HepG2 (cell line): ENCODE data around the gene SOST. TPM values are rescaled to one million over a fixed set of nuclear protein-coding genes. Genes with fewer than 3 reads are reported as not detected.
A peak's percentile ranks its signal among the peaks of the same experiment; 100 is the strongest.

Experiments used
- ATRX ChIP-seq: sonication (generic); formaldehyde crosslinking; IDR thresholded peaks from 2 replicates; pipeline ENCODE4 v1.4.0; 2020; ENCODE audit warnings: missing genetic modification reagents, borderline replicate concordance
- CHD2 ChIP-seq: IDR thresholded peaks from 2 replicates; pipeline ENCODE4 v1.6.1; 2011; ENCODE audit warnings: low read depth, low read length, improper control_type of control experiment
- DMAP1 ChIP-seq: IDR thresholded peaks from 2 replicates; pipeline ENCODE4 v1.6.1; 2016
- FOXJ3 ChIP-seq: sonication (generic); formaldehyde crosslinking; IDR thresholded peaks from 2 replicates; pipeline ENCODE4 v1.4.0; 2020; ENCODE audit warnings: missing genetic modification reagents, mild to moderate bottlenecking, borderline replicate concordance
- FOXO1 ChIP-seq: sonication (generic); formaldehyde crosslinking; IDR thresholded peaks from 2 replicates; pipeline ENCODE4 v1.4.0; 2020; ENCODE audit warnings: missing genetic modification reagents
- GATAD1 ChIP-seq: IDR thresholded peaks from 2 replicates; pipeline ENCODE4 v1.6.1; 2016; ENCODE audit warnings: missing genetic modification reagents, missing compliant biosample characterization
- GLI4 ChIP-seq: sonication (generic); formaldehyde crosslinking; IDR thresholded peaks from 2 replicates; pipeline ENCODE4 v1.5.1; 2020; ENCODE audit warnings: missing genetic modification reagents, mild to moderate bottlenecking, moderate library complexity, borderline replicate concordance
- HNRNPL ChIP-seq: fragments of 200-400 bp; formaldehyde crosslinking; IDR thresholded peaks from 2 replicates; pipeline ENCODE4 v1.6.1; 2017; ENCODE audit warnings: mild to moderate bottlenecking, low read depth, low read length
- MLLT10 ChIP-seq: sonication (generic); formaldehyde crosslinking; IDR thresholded peaks from 2 replicates; pipeline ENCODE4 v1.4.0; 2020; ENCODE audit warnings: missing genetic modification reagents
- RFX1 ChIP-seq: fragments of 450-650 bp; IDR thresholded peaks from 2 replicates; pipeline ENCODE4 v1.6.1; 2017
- SALL2 ChIP-seq: sonication (generic); formaldehyde crosslinking; IDR thresholded peaks from 2 replicates; pipeline ENCODE4 v1.8.1; 2023; ENCODE audit warnings: mild to moderate bottlenecking, missing genetic modification reagents, inconsistent platforms
- SIX4 ChIP-seq: sonication (generic); formaldehyde crosslinking; IDR thresholded peaks from 2 replicates; pipeline ENCODE4 v1.4.0; 2020; ENCODE audit warnings: missing genetic modification reagents
- SNAPC2 ChIP-seq: sonication (generic); formaldehyde crosslinking; IDR thresholded peaks from 2 replicates; pipeline ENCODE4 v1.8.1; 2022; ENCODE audit warnings: mild to moderate bottlenecking, missing genetic modification reagents
- ZBTB1 ChIP-seq: sonication (generic); formaldehyde crosslinking; IDR thresholded peaks from 2 replicates; pipeline ENCODE4 v1.4.0; 2020; ENCODE audit warnings: missing genetic modification reagents, borderline replicate concordance
- ZC3H4 ChIP-seq: sonication (generic); formaldehyde crosslinking; IDR thresholded peaks from 2 replicates; pipeline ENCODE4 v1.4.0; 2020; ENCODE audit warnings: missing genetic modification reagents, borderline replicate concordance
- ZFP62 ChIP-seq: sonication (generic); formaldehyde crosslinking; IDR thresholded peaks from 2 replicates; pipeline ENCODE4 v1.4.0; 2020; ENCODE audit warnings: missing genetic modification reagents
- ZNF10 ChIP-seq: sonication (generic); formaldehyde crosslinking; IDR thresholded peaks from 2 replicates; pipeline ENCODE4 v1.4.0; 2020; ENCODE audit warnings: mild to moderate bottlenecking, low read depth, missing genetic modification reagents, borderline replicate concordance
- ZNF17 ChIP-seq: sonication (generic); formaldehyde crosslinking; IDR thresholded peaks from 2 replicates; pipeline ENCODE4 v1.5.0; 2020; ENCODE audit warnings: mild to moderate bottlenecking, missing genetic modification reagents
- ZNF205 ChIP-seq: IDR thresholded peaks from 2 replicates; pipeline ENCODE4 v1.6.1; 2018; ENCODE audit warnings: missing biosample characterization, missing genetic modification reagents
- ZNF350 ChIP-seq: sonication (generic); formaldehyde crosslinking; IDR thresholded peaks from 2 replicates; pipeline ENCODE4 v1.4.0; 2020; ENCODE audit warnings: mild to moderate bottlenecking, low read depth, missing genetic modification reagents, borderline replicate concordance
- ZNF563 ChIP-seq: sonication (generic); formaldehyde crosslinking; IDR thresholded peaks from 2 replicates; pipeline ENCODE4 v1.8.0; 2022; ENCODE audit warnings: mild to moderate bottlenecking, moderate library complexity, missing genetic modification reagents
- ZNF577 ChIP-seq: sonication (generic); formaldehyde crosslinking; IDR thresholded peaks from 2 replicates; pipeline ENCODE4 v1.4.0; 2020; ENCODE audit warnings: mild to moderate bottlenecking, low read depth, missing genetic modification reagents, borderline replicate concordance
- ZNF746 ChIP-seq: sonication (generic); formaldehyde crosslinking; IDR thresholded peaks from 2 replicates; pipeline ENCODE4 v1.8.0; 2022; ENCODE audit warnings: mild to moderate bottlenecking, missing genetic modification reagents
- ZNF772 ChIP-seq: sonication (generic); formaldehyde crosslinking; IDR thresholded peaks from 2 replicates; pipeline ENCODE4 v1.5.0; 2020; ENCODE audit warnings: mild to moderate bottlenecking, missing genetic modification reagents
- polyA plus RNA-seq, 8 experiments: library from polyadenylated mRNA; depleted of rRNA in 3 of 8; stranded (reverse) in 7 of 8; unstranded in 1 of 8; fragments of >200 nt; fragmentation: Illumina TruSeq in 4 of 8; extraction: Trizol in 4 of 8; gene quantifications; 2 replicates each; pipeline versions ENCODE4 v1.2.1 to v1.2.3, GENCODE V29; 2011 to 2016; ENCODE audit warnings: low read depth in 4 of 8, missing spikeins in 1 of 8, mixed read lengths in 1 of 8; ENCODE audit not compliant: insufficient read depth in 1 of 8
- total RNA-seq, 5 experiments: library from RNA; depleted of rRNA; stranded (reverse); fragments of >200 nt; fragmentation: Illumina TruSeq; extraction: Trizol; gene quantifications; 2 replicates each; pipeline ENCODE4 v1.2.3, GENCODE V29; 2016; ENCODE audit warnings: low read depth in 1 of 5
- TF ChIP-seq, protein P1 (sequence below): sonication (generic); formaldehyde crosslinking; IDR thresholded peaks from 2 replicates; pipeline ENCODE4 v1.8.0; 2022; ENCODE audit warnings: missing genetic modification reagents, mild to moderate bottlenecking, moderate library complexity, borderline replicate concordance
- TF ChIP-seq, protein P2 (sequence below): sonication (generic); formaldehyde crosslinking; IDR thresholded peaks from 2 replicates; pipeline ENCODE4 v1.5.1; 2020; ENCODE audit warnings: mild to moderate bottlenecking, missing genetic modification reagents, borderline replicate concordance
- TF ChIP-seq, protein P3 (sequence below): sonication (generic); formaldehyde crosslinking; IDR thresholded peaks from 2 replicates; pipeline ENCODE4 v1.5.0; 2020; ENCODE audit warnings: missing genetic modification reagents, mild to moderate bottlenecking, borderline replicate concordance
- TF ChIP-seq, protein P4 (sequence below): sonication (generic); formaldehyde crosslinking; IDR thresholded peaks from 2 replicates; pipeline ENCODE4 v1.5.1; 2020; ENCODE audit warnings: missing genetic modification reagents, mild to moderate bottlenecking, borderline replicate concordance

Gene SOST
- total and polyA plus RNA-seq, 2 of the 13 experiments (the other 11 are each of a cell fraction or from before 2014, with no cell fraction given), result not detected

DNA sequence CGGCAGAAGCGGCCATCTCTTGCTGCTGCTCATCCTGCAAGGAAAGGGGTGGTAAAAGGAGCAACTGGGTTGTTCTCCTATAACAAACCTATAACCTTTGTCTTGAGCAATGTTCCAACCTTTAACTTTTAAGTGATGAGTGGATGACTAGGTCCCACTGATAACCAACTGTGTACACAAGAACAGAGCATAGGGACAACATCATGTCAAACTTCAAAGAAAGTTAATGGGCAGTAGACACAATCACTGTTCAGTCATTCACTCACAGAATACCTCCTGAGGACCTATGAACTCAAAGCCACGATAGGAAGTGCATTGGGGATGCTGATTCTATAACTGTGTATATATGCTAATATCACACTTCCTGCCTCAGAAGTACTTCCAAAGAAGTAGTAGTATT is 43.3 kb upstream of the SOST start (continued):
- no peak; the same call in 1 of the 2 replicates for TF ChIP-seq DMAP1 (CRISPR knock-in tag)
- TF ChIP-seq GLI4 (CRISPR knock-in tag), result no peak
- no peak for TF ChIP-seq MLLT10
- no peak for TF ChIP-seq ZNF746
- TF ChIP-seq SNAPC2 (CRISPR knock-in tag), result peak; percentile 84
- peak; percentile 85 for TF ChIP-seq ZNF205 (CRISPR knock-in tag)
- TF ChIP-seq, protein P1, sequence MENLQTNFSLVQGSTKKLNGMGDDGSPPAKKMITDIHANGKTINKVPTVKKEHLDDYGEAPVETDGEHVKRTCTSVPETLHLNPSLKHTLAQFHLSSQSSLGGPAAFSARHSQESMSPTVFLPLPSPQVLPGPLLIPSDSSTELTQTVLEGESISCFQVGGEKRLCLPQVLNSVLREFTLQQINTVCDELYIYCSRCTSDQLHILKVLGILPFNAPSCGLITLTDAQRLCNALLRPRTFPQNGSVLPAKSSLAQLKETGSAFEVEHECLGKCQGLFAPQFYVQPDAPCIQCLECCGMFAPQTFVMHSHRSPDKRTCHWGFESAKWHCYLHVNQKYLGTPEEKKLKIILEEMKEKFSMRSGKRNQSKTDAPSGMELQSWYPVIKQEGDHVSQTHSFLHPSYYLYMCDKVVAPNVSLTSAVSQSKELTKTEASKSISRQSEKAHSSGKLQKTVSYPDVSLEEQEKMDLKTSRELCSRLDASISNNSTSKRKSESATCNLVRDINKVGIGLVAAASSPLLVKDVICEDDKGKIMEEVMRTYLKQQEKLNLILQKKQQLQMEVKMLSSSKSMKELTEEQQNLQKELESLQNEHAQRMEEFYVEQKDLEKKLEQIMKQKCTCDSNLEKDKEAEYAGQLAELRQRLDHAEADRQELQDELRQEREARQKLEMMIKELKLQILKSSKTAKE (CRISPR knock-in tag), result peak; percentile 81
- no peak for TF ChIP-seq ZC3H4 (CRISPR knock-in tag)
- TF ChIP-seq ZBTB1 (CRISPR knock-in tag), result no peak
- peak; percentile 58; the same call in 1 of the 2 replicates for TF ChIP-seq SIX4 (CRISPR knock-in tag)
- TF ChIP-seq FOXO1, result peak; percentile 71; the same call in 1 of the 2 replicates
- no peak for TF ChIP-seq CHD2
- TF ChIP-seq ZFP62, result no peak
- TF ChIP-seq, protein P2, sequence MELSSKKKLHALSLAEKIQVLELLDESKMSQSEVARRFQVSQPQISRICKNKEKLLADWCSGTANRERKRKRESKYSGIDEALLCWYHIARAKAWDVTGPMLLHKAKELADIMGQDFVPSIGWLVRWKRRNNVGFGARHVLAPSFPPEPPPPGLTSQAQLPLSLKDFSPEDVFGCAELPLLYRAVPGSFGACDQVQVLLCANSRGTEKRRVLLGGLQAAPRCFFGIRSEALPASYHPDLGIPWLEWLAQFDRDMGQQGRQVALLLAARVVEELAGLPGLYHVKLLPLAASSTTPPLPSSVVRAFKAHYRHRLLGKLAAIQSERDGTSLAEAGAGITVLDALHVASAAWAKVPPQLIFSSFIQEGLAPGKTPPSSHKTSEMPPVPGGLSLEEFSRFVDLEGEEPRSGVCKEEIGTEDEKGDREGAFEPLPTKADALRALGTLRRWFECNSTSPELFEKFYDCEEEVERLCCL (CRISPR knock-in tag), result no peak
- TF ChIP-seq, protein P3, sequence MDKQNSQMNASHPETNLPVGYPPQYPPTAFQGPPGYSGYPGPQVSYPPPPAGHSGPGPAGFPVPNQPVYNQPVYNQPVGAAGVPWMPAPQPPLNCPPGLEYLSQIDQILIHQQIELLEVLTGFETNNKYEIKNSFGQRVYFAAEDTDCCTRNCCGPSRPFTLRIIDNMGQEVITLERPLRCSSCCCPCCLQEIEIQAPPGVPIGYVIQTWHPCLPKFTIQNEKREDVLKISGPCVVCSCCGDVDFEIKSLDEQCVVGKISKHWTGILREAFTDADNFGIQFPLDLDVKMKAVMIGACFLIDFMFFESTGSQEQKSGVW (CRISPR knock-in tag), result no peak
- TF ChIP-seq ZNF577 (CRISPR knock-in tag), result no peak
- TF ChIP-seq RFX1, result no peak
- no peak for TF ChIP-seq ATRX
- no peak for TF ChIP-seq SALL2 (CRISPR knock-in tag)
- TF ChIP-seq ZNF10 (CRISPR knock-in tag), result no peak
- TF ChIP-seq, protein P4, sequence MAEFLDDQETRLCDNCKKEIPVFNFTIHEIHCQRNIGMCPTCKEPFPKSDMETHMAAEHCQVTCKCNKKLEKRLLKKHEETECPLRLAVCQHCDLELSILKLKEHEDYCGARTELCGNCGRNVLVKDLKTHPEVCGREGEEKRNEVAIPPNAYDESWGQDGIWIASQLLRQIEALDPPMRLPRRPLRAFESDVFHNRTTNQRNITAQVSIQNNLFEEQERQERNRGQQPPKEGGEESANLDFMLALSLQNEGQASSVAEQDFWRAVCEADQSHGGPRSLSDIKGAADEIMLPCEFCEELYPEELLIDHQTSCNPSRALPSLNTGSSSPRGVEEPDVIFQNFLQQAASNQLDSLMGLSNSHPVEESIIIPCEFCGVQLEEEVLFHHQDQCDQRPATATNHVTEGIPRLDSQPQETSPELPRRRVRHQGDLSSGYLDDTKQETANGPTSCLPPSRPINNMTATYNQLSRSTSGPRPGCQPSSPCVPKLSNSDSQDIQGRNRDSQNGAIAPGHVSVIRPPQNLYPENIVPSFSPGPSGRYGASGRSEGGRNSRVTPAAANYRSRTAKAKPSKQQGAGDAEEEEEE (CRISPR knock-in tag), result no peak
- TF ChIP-seq ZNF17 (CRISPR knock-in tag), result no peak
- TF ChIP-seq HNRNPL, result no peak
- TF ChIP-seq GATAD1, result peak; percentile 34; the same call in 1 of the 2 replicates
- TF ChIP-seq ZNF350, result no peak
- no peak for TF ChIP-seq ZNF563
- peak; percentile 80 for TF ChIP-seq FOXJ3
- TF ChIP-seq ZNF772 (CRISPR knock-in tag), result no peak
